ENCODE measurements around the gene SMIM23. TPM values are rescaled to one million over a fixed set of nuclear protein-coding genes. Genes with fewer than 3 reads are reported as not detected.

SMIM23 gene
- total RNA-seq, 1 donor from 2014 or later = not detected

DNA sequence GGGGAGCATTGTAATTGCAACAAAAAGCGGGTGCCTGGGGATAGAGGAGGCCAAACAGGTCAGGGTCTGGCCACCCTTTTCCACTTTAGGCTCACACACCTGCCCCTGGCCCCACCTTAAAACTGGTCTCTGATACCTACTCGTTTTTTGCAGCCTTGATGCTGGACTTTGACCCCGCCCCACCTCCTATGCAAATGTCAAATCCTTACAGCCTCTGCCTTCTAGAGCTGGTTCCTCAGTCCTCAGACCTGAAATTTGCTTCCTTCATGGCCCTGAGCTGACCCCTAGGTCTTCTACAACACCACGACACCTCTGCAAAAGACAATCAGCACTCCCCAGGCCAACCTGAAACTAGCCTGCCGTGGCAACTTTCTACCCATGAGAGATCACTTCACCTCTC is 37.7 kb downstream of the SMIM23 start:
- ATAC-seq (ENCODE audit: low read depth) (no peak), DNase-seq (no peak)
- Mint-ChIP-seq H3K27me3 (no peaks in the 10 kb centered on the region), H3K4me1 (no peaks in the 10 kb centered on the region), H3K9me3 (no peaks in the 10 kb centered on the region), H3K27ac (no peak overlapping the region), H3K4me3 (no peak overlapping the region), H3K36me3 (ENCODE audit: low read depth) (no peaks in the 10 kb centered on the region)
- intact Hi-C loops (cut with micrococcal nuclease) = no loop called here
- CTCF ChIA-PET = no interaction called here
- POLR2A ChIA-PET = no interaction called here
- TF ChIP-seq, protein P1, sequence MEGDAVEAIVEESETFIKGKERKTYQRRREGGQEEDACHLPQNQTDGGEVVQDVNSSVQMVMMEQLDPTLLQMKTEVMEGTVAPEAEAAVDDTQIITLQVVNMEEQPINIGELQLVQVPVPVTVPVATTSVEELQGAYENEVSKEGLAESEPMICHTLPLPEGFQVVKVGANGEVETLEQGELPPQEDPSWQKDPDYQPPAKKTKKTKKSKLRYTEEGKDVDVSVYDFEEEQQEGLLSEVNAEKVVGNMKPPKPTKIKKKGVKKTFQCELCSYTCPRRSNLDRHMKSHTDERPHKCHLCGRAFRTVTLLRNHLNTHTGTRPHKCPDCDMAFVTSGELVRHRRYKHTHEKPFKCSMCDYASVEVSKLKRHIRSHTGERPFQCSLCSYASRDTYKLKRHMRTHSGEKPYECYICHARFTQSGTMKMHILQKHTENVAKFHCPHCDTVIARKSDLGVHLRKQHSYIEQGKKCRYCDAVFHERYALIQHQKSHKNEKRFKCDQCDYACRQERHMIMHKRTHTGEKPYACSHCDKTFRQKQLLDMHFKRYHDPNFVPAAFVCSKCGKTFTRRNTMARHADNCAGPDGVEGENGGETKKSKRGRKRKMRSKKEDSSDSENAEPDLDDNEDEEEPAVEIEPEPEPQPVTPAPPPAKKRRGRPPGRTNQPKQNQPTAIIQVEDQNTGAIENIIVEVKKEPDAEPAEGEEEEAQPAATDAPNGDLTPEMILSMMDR (IDR thresholded peaks at IDR 0.05) = no peak

DNA sequence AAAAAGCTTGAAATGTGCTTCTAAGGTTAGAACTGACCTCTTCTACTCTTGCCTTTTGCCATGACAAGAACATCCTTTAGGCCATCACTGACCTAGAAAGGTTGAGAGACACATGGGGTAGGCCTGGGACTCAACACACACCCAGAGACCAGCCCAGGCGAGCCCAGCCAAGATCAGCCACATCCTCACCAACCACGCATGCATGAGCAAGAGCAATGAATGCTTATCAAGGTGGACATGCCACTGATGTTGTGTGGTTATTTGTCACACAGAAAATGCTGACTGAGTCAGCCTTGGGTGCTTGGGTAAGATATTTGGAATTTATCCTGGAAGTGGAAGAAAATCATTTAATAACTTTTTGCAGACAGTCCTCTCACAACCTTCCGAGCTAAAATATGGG is 39.4 kb downstream of the SMIM23 start:
- ChIA-PET POLR2A (no interaction called here), CTCF (no interaction called here)
- H3K36me3 Mint-ChIP-seq (ENCODE audit: low read depth) = no peaks in the 10 kb centered on the region
- H3K27ac Mint-ChIP-seq = no peak overlapping the region
- no peaks in the 10 kb centered on the region for H3K4me1 Mint-ChIP-seq
- TF ChIP-seq, protein P1 (IDR thresholded peaks at IDR 0.05) = no peak
- no peak for DNase-seq
- H3K9me3 Mint-ChIP-seq = peaks cover under 1% of the 10 kb centered on the region
- H3K4me3 Mint-ChIP-seq = no peak overlapping the region
- no peak for ATAC-seq (ENCODE audit: low read depth)
- H3K27me3 Mint-ChIP-seq = no peaks in the 10 kb centered on the region
- intact Hi-C loops (cut with micrococcal nuclease) = no loop called here

DNA sequence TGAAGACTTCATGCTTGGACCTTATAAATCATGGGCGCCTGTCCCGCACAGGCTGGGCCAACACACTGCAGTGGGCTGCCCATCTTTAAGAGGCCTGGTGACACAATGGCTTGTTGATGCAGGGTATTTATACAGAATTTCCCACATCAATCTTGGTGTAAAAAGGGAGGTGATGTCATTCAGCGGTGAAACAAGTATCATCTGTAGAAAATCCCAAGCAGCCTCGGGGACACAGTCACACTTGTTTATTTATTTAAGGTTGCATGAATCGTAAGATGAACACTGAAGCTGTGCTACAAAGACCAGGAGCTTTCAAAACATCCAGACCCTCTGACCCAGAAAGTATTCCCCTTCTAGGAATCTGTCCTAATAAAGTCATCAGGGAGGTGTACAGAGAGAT is 40.5 kb downstream of the SMIM23 start:
- ChIA-PET CTCF (no interaction called here), POLR2A (no interaction called here)
- intact Hi-C loops (cut with micrococcal nuclease) = no loop called here
- Mint-ChIP-seq H3K9me3 (peaks cover 3% of the 10 kb centered on the region), H3K27me3 (no peaks in the 10 kb centered on the region), H3K4me3 (no peak overlapping the region), H3K27ac (no peak overlapping the region), H3K4me1 (no peaks in the 10 kb centered on the region), H3K36me3 (ENCODE audit: low read depth) (no peaks in the 10 kb centered on the region)
- TF ChIP-seq, protein P1 (IDR thresholded peaks at IDR 0.05) = no peak
- no peak for DNase-seq
- no peak for ATAC-seq (ENCODE audit: low read depth)

DNA sequence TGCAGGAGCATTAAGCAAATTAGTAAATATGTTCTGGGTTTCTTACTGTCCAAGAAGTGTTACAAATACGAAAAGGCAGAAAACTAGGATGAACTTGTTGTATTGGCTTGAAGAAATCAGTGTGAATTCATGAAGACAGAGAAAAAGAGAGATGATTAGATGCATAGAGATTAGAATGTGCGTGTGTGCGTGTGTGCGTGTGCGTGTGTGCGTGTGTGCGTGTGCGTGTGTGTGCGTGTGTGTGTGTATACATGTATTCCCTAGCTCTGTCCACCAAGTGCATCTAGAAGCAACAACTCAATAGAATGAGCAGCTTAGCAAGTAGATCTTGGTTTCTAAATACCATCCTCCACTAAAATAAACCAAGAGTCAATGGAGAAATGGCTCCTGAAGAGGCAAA is 41.5 kb downstream of the SMIM23 start:
- Mint-ChIP-seq H3K27me3 (no peaks in the 10 kb centered on the region), H3K36me3 (ENCODE audit: low read depth) (peaks cover 2% of the 10 kb centered on the region), H3K9me3 (peaks cover 13% of the 10 kb centered on the region), H3K4me3 (no peak overlapping the region), H3K27ac (no peak overlapping the region), H3K4me1 (no peaks in the 10 kb centered on the region)
- DNase-seq (no peak), ATAC-seq (ENCODE audit: low read depth) (no peak)
- TF ChIP-seq, protein P1 (IDR thresholded peaks at IDR 0.05) = no peak
- ChIA-PET POLR2A (no interaction called here), CTCF (no interaction called here)
- intact Hi-C loops (cut with micrococcal nuclease) = no loop called here

DNA sequence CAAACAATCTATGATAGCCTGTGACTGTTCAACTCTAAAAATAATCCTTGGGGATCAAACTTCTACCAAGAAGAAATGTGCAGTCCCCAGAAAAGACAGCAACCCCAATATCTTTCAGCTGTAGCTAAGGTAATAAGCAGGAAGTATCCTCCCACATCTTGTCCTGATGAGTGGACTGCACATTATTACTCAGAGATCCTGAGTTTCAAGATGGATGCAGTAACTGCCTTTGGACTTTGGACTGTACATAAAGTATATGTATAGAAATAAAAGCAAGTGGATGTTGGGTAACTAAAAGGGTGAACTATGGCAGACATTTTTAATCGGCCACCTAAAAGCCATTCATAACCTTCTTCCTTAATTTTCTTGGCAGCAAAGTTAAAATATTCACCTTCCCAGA is 45.1 kb downstream of the SMIM23 start:
- no peaks in the 10 kb centered on the region for H3K4me1 Mint-ChIP-seq
- TF ChIP-seq, protein P1 (IDR thresholded peaks at IDR 0.05) = no peak
- peaks cover 23% of the 10 kb centered on the region for H3K9me3 Mint-ChIP-seq
- ChIA-PET POLR2A (no interaction called here), CTCF (no interaction called here)
- ATAC-seq (ENCODE audit: low read depth) (no peak), DNase-seq (no peak)
- H3K36me3 Mint-ChIP-seq (ENCODE audit: low read depth) = peaks cover 5% of the 10 kb centered on the region
- intact Hi-C loops (cut with micrococcal nuclease) = no loop called here
- no peaks in the 10 kb centered on the region for H3K27me3 Mint-ChIP-seq
- H3K4me3 Mint-ChIP-seq = no peak overlapping the region
- no peak overlapping the region for H3K27ac Mint-ChIP-seq
